HG02884 (cell line): ENCODE results near the gene GPR158.

Experiments
- ATAC-seq: cut with Tn5 transposase; IDR thresholded peaks from one replicate; pipeline ENCODE4 v1.9.1; 2021; ENCODE audit warnings: mild to moderate bottlenecking, moderate library complexity; ENCODE audit not compliant: unreplicated experiment

GPR158 gene

DNA sequence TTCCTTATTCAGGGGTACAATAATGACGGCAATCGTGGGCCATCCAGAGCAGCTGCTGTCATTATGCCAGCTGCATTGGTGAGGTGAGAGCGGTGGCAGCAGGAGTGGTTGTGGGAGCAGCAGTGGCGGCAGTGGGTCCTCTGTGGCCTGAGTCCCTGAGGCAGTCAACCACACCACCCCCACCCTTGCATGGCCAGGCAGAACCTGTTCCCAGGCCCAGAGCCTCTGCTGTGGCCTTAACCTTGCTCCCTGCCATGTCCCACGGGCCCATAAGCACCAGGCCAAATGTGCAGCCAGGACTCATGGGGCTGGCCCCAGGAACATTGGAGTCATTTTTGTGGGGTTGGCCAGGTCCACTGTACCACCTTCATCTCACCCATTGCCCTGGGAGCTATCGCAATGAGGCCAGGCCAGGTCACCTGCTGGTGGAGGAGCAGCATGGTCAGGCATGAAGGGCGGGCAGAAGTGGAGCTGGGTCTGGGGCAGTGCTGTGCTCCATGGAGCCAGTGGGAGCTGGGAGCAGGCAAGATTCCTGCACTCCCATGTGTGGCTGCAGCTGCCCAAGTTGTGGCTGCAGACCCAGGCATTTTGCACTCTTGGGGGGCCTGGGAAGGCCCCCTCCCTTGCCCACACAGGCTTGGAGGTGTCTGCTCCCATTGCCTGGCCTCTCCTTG, 213.5 kb downstream of the GPR158 start:
- ATAC-seq: no peak

DNA sequence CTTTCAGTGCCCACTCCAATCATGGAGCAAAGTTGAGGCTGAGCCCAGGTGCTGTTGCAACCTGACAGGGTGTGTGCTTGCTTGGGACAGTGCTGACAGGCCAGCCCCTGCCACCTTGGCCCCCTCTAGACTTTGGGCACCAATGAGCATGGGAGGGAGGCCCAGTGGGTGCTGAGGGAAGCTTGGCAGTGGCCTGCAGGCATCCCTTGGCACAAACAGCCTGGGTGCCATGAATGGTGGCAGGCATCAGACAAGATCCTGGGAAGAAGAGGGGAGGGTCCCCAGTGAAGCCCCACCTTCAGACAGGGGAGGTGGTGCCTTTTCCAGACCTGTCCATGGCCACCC, 214.0 kb downstream of the GPR158 start:
- no peak for ATAC-seq

DNA sequence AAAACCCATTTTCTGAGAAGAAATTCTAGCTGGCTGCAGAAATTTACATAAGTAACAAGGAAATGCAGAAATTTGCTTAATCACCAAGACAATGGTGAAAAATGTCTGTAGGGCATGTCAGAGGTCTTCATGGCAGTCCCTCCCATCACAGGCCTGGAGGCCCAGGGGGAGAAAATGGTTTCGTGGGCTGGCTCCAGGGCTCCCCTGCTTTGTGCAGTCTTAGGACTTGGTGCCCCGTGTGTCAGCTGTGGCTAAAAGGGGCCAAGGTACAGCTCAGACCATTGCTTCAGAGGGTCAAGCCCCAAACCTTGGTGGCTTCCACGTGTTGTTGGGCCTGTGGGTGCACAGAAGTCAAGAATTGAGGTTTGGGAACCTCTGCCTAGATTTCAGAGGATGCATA, 215.9 kb downstream of the GPR158 start:
- no peak for ATAC-seq

DNA sequence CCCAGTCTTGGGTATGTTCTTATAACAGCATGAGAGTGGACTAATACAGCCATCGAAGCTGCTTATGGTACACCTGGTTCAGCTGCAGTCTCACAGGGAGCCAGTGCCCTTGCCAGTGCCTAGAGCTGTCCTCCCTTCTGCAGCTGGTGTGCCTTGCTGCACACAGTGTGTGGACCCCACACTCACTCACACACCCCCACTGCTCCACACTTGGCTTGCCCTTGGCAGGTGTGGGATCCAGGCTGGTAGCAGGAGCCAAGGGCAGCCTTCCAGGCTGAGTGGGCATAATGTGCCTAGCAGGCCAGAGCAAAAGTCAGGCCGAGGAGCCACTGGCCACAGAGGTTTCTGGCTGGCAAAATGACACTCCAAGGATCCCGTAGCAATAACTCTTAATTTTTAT, 217.3 kb downstream of the GPR158 start:
- no peak for ATAC-seq

DNA sequence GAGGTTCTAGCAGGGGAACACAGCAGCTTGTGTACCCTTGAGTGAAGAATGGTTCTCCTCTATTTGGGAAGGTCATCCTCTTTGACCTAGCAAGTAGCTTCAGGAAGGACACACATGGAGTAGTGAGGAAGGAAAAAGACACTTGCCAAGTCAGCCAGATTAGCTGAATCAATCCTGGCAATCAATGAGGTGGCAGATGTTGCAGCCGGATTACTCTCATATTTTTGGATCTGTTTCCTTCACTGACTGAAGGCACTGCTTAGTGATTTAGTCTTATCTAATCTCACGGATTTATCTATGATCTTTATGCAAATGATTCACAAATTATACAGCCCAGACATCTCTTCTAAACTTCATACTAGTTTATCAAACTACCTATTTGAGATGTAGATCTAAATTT, 218.8 kb downstream of the GPR158 start:
- ATAC-seq: no peak

DNA sequence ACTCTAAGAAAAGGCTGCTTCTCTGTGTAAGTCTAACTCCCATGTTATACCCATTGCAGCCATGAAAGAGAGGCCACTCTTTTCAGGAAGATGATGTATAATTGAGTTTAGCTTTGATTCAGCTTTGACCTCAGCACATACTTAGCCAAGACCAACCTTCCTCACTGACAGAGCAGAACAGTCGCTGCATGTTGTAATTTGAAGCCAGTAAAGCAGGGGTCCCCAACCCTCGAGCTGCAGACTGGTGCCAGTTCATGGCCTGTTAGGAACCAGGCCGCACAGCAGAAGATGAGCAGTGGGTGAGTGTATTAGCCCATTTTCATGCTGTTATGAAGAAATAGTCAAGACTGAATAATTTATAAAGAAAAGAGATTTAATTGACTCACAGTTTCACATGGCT, 223.9 kb downstream of the GPR158 start:
- ATAC-seq: no peak

DNA sequence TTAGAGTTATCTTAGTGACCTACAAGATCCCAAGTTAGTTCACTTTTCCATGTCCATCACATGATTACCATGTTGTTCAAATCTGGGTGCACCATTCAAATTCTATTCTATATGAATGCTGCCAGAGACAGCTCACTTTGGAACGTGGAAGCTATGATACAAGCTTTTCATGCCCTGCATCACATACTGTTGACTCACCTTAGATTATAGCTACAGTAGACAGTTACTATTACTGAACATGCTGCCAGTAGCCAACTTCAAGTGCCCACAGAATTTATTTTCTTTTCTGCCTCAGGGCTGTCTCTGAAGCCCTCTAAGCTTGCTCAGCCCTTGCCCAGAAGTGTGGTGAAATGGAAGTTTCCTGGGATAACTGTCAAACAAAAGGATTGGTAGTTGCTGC, 231.1 kb downstream of the GPR158 start:
- ATAC-seq: no peak

DNA sequence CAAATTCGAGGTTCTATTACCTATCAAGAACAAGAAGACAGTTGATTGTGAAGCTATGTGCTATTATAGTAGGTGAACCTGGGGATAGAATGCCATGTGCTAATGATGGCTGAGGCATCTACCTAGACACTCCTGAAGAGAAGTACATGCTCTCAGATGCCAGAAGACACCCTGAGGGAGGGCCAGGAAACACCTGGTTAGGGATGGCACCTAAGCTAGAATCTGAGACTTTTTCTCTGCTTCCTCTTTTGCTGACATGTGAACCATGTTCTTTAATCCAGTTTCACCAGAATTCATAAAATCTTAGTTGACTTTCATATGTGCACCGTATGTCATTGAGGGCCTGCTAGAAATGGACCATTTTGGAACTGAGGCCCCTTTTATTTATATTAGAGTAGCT, 242.8 kb downstream of the GPR158 start:
- ATAC-seq: no peak

DNA sequence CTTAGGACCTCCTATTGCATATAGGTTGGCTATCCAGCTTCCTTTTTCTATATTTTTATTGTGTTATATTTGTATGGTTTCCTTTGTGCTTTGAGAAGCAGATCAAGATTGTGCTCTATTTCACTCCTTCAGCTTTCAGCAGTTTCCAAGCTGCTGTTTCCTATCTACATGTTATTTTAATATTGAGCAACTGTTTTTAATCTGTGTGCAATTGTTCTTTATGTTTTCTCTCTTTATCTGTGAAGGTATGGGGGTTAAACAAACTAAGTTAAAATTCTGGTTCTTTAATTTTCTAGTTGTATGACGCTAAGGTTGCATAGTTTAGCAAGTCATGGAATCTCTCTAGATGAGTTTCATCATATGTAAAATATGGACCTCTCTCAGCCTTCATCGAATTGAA, 251.0 kb downstream of the GPR158 start:
- ATAC-seq: no peak

DNA sequence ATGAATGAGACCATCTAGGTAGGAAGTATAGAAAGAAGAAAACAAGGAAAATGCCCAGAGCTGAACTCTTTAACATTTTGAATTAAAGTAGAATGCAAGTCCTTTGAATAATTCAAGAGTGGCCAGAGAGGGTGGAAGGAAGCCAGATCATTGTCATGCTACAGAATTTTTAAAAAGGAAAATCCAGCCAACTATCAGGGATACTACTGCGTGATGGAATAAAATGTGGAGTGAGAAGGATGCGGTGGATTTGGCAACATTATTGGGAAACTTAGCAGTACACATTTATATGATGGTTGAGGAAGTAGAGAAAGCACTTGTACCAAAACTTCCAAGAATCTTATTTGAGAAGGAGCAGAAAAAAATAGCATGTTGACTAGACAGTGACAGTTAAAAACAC, 261.6 kb downstream of the GPR158 start:
- ATAC-seq: no peak

DNA sequence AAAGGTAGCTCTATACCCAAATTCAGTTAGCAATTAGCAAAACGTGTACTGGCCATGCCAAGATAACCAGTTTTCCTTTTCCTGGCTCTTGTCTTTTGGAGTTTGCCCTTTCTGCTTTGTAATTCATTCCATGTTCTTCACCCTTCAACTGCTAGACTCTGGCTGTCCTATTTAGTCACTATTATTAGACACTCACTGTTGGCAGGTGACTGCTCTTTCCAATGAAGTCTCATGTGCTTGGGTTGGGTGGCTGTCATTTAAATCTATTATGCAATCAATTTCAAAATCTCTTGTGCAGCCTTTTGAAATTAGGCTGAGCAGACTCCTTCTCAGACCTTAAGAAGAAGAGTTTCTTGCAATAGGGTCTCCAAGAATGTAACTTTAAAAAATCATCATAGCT, 266.5 kb downstream of the GPR158 start:
- no peak for ATAC-seq

DNA sequence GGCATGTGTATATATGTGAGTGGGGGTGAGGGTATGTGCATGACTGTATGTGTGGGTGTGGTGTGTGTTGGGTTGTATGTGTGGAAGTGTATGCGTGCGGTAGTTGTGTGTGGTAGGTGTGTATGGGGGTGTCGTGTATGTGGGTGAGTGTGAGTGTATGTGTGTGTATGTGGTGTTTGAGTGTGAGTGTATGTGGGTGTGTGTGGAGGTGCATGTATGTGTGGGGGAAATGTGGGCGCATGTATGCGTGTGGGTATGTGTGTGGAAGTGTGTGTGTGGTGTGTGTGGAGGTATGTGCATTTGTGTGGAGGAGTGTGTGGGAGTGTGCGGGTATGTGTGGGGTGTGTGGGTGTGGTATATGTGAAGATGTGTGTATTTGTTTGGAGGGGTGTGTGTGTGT, 269.5 kb downstream of the GPR158 start:
- no peak for ATAC-seq

DNA sequence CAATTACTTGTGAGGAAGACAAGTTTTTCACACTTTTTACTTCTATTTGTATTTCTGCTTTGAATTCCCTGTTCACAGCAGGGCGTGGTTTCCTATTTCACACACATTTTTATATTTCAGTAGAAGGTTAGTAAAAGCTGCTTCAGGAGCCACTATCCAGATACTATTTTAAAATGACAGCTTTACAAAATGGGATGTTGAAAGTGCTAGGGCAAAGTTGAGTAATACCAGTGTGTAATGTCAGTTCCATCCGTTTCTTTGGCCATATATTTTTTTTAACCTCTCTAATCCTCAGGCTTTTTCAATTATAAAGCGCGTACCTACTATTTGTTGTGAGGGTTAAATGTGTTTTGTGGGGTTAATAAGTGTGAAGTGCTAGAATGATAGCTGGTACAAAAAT, 276.6 kb downstream of the GPR158 start:
- ATAC-seq: no peak

DNA sequence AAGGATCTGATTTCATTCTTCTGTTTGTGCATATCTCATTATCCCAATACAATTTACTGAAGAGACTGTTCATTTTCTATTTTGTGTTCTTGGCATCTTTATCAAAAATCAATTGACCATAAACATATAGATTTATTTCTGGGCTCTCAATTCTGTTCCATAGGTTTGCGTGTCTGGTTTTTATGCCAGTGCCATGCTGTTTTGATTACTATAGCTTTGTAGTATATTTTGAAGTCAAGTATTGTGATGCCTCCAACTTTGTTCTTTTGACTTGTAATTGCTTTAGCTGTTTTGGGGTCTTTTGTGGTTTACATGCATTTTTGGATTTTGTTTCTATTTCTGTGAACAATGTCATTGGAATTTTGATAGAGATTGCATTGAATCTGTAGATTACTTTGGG, 278.8 kb downstream of the GPR158 start:
- no peak for ATAC-seq

DNA sequence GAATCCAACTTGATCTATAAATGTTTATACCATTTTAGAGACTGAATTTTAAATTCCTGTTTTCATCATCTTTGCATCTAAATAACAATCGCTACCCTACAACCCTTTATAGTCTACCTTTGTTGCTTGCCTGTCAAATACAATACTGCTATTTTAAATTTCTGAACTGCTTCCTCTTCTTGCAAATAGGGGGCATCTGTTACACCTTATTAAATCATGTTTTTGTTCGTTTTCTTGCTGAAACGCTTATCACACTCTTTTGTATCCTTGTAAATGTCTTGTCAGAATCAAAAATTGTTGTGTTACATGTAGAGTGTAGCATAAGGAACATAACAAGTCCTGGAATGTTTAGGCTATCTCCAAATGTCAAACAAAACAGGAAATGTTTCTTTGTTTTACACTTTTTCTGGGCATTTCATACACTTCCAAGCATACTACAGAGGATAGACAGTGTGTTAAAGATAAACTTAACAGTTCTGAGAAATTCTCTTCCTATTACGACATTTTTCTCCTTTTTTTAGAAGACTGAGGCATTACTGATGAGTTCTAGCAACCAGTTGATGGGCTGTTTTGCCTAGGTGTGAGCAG, 281.3 kb downstream of the GPR158 start:
- no peak for ATAC-seq

DNA sequence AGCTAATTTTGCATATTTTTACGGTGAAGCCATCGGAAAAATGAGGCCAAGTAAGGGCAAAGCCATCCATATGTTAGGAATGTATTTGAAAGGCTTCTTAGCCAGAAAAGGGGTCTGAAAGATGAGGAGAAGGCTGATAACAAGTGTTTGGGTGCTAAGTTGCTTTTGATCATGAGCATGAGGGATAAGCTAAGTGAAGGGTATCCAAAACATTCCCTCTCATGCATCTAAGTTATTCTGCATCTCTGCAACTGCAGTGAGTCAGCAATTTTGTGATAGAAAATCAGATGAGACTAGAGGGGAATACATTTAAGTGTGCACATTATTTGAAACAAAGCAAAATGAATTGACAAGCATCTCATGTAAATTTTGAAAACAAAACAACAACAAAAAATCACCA, 282.8 kb downstream of the GPR158 start:
- ATAC-seq: no peak

DNA sequence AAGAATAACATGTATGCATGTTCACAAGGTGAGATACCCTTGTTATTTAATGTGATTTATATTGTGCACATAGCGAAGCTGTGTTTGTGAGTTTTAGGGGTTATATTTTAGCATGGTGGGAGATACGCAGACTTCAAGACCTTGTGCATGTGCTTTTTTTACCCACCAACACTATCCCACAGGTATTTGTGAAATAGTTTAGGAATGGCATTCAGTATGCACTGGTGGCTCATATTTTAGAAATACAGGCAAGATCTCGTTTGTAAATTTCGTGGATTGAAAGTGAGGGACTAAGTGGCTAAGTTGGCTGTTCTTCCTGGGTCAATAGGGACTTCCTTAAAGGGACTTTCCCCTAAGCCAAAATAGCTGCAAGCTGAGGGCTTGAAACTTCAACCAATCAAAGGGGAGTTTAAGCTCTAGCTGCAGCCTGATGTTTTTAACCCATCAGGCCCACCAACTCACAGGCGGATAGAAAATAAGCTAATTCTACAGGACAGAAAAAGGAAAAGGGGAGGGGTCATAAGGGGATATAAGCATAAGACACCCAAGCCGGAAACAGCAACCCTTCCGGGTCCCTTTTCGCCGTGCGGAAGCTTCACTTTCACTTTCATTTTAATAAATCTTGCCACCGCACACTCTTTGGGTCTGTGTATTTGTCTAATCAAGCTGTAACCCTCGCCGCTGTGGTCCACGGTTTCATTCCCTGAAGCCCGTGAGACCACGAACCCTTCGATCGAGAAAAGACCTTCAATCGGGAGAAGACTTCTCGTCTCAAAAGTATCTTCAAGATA, 291.0 kb downstream of the GPR158 start:
- ATAC-seq: no peak

DNA sequence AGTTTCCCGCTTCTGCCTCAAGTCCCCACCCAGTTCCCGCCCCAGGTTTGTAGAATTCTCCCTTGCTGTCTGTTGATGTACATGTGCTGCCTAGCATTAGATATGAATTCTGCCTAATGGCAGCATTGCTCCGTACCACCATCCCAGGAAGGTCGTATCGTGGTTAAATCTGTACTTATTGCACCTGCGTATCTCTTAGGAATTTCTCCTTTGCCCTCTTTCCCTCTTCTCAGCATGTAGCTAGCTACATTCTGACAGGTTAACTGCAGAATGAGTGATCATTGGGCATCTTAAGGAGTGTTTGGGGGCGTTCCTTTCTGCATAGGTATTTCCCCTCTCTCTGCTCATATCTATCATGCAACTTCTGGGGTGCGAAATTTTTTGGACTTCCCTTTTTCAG, 293.1 kb downstream of the GPR158 start:
- ATAC-seq: no peak

DNA sequence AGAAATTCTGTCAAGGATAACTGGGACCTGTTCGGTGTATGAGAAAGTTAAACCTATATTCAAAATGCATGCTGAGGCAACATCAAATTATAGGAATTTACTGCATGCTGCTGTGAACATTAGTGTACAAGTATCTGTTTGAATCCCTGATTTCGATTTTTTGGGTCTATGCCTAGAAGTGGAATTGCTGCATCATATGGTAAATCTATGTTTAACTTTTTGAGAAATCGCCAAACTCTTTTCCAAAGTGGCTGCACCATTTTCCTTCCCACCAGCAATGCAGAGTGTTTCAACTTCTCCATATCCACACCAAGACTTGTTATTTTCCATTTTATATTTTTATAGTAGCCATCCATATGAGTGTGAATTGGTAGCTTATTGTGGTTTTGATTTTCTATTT, 306.7 kb downstream of the GPR158 start:
- no peak for ATAC-seq

DNA sequence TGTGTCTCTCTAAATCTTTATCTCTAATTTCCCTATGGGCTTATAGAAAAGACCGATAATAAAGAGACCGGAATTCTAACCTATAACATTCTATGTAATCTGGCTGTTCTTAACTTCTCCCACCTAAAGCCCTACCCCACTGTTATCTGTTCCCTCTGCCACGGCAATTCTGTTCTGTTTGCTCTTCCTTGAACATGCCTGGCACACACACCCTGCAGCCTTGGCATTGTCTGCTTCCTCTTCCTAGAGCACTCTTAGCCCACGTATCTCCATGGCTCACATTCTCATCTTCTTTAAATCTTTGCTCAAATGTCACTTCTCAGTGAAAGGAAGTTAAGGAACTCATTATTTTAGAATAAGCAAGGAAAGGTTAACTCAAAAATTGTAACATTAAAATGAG, 309.2 kb downstream of the GPR158 start:
- ATAC-seq: no peak

DNA sequence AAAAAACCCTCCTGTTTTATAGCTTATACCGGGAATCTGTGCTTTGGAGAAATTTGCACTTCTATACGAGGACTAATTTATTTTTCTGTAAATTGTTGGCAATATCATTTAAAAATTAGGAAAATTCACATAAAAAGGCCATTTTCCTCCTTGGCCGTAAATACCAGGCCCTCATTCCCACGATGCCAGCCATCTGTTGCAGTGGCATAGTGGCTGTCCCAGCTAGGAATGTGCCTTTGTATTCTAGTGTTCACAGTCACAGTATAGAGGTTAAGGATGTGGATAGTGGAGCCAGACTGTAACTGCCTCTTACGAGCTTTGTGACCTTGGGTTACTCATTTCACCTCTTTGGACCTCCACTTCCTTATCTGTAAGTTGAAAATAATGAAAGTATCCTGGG, 312.5 kb downstream of the GPR158 start:
- no peak for ATAC-seq

DNA sequence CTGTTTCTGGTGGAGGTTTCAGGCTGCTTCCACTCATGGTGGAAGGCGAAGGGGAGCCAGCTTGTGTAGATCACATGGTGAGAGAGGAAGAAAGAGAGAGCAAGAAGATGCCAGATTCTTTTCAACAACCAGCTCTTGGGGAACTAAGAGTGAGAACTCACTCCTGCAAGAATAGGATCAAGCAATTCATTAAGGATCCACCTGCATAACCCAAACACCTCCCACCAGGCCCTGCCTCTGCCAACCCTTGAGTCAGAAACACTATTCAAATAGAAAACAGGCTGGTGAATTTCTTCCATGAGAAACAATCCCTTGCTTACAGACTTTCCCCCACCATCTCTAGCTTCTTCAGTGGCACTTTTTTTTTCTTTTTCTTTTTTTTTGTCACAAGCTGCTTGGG, 317.2 kb downstream of the GPR158 start:
- no peak for ATAC-seq

DNA sequence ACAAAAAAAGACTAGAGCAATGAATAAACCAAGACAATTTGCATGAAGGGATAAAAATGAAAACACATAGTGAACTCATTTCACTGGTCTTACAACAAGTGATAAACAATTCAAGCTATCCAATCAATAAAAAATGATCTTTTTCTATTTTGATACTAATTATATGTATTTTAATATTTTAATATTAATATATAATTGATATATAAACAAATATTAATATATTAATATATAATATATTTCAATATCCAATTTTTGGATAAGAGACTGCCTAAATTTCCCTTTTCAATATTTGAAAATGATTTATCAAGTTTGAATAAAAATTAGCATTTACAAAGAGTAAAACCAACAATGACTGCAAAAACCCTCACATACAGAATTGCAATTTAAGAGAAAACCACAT, 317.9 kb downstream of the GPR158 start:
- ATAC-seq: no peak
